Lung (tissue), 12 donors: ENCODE results near the gene TMEM89. TPM values are rescaled to one million over a fixed set of nuclear protein-coding genes. Genes with fewer than 3 reads are reported as not detected.

Source experiments
- ATAC-seq: fragments of 200-7000 bp; cut with Tn5 transposase; one replicate; pipeline ENCODE4 v1.9.1; 2020; ENCODE audit warnings: moderate number of reproducible peaks; ENCODE audit not compliant: insufficient read depth, low FRiP score
- DNase-seq, 3 donors: peaks; one replicate each; pipeline ENCODE4 v3.0.0-alpha.2; 2013 to 2017
- H3K27ac ChIP-seq, 2 donors: one replicate each; pipeline ENCODE4 v1.5.1; 2013; ENCODE audit warnings: mild to moderate bottlenecking in 2 of 2, moderate library complexity in 2 of 2, control low read depth in 1 of 2, inconsistent platforms in 1 of 2, low read depth in 1 of 2, low read length in 1 of 2
- H3K27me3 ChIP-seq, 3 donors: one replicate each; pipeline ENCODE4 v1.5.1; 2013; ENCODE audit warnings: low read length in 2 of 3; ENCODE audit not compliant: control insufficient read depth in 3 of 3, insufficient read depth in 3 of 3
- H3K36me3 ChIP-seq, 4 donors: one replicate each; pipeline ENCODE4 v1.5.1; 2013; ENCODE audit warnings: low read length in 4 of 4, mild to moderate bottlenecking in 1 of 4, moderate library complexity in 1 of 4; ENCODE audit not compliant: control insufficient read depth in 4 of 4, insufficient read depth in 4 of 4
- H3K4me1 ChIP-seq, 5 donors: one replicate each; pipeline ENCODE4 v1.5.1; 2013; ENCODE audit warnings: low read length in 5 of 5, mild to moderate bottlenecking in 2 of 5, moderate library complexity in 1 of 5; ENCODE audit not compliant: control insufficient read depth in 5 of 5, insufficient read depth in 5 of 5
- H3K4me3 ChIP-seq: one replicate; pipeline ENCODE4 v1.5.1; 2013; ENCODE audit warnings: mild to moderate bottlenecking, control low read depth, moderate library complexity
- H3K9ac ChIP-seq, 2 donors: one replicate each; pipeline ENCODE4 v1.5.1; 2013; ENCODE audit warnings: low read length in 2 of 2, control low read depth in 1 of 2; ENCODE audit not compliant: insufficient read depth in 1 of 2
- H3K9me3 ChIP-seq, 4 donors: one replicate each; pipeline ENCODE4 v1.5.1; 2013; ENCODE audit warnings: low read length in 3 of 4, mild to moderate bottlenecking in 1 of 4, moderate library complexity in 1 of 4; ENCODE audit not compliant: control insufficient read depth in 4 of 4, insufficient read depth in 3 of 4
- CTCF ChIP-seq: IDR thresholded peaks from 2 replicates; pipeline ENCODE4 v1.5.1; 2012; ENCODE audit warnings: mild to moderate bottlenecking; ENCODE audit errors: control extremely low read depth, extremely low read depth
- WGBS, 2 donors: extraction: QIAGEN DNeasy Blood & Tissue Kit; methylation state at CpG; one replicate each; pipeline ENCODE4 v1.1.7; 2013; 5-methylcytosine and 5-hydroxymethylcytosine counted together
- polyA plus RNA-seq, 2 donors: library from polyadenylated mRNA; stranded (reverse); fragments of 200-250 nt; gene quantifications; one replicate each; pipeline ENCODE4 v1.2.1, GENCODE V29; 2013
- total RNA-seq, 2 donors: library from RNA; depleted of rRNA in 1 of 2; stranded (reverse); fragments of >200 nt in 1 of 2; gene quantifications; one replicate each; pipeline ENCODE4 v1.2.1, GENCODE V29; 2014 to 2021
- donor health status: control.
- donor health status: control.
- donor health status: Bipolar disorder and iron deficiency.
- donor health status: healthy.
- donor health status: DM: yes; HTN: yes; CAD: no.

TMEM89 gene
- total and polyA plus RNA-seq, 4 donors = 0.22 TPM; not detected in 3

- Histone ChIP-seq H3K9ac (no peak overlapping the region), H3K4me1 (peaks cover 0 to 12% (median 2%) of the 10 kb centered on the region in 5 donors), H3K4me3 (no peak overlapping the region), H3K27ac (no peak overlapping the region), H3K9me3 (peaks cover 0 to 8% (median 0%) of the 10 kb centered on the region in 4 donors), H3K36me3 (no peaks in the 10 kb centered on the region), H3K27me3 (no peaks in the 10 kb centered on the region)
- 12 to 30% methylated on average over 3 of the region's 3 CpGs for WGBS, 2 donors
- no peak for TF ChIP-seq CTCF
- ATAC-seq (no peak), DNase-seq (no peak)
Observed at GRCh38 chr3:48614044-48614443, 7.5 kb downstream of the TMEM89 start.

- no peak overlapping the region for H3K4me3 ChIP-seq
- H3K27ac ChIP-seq = no peak overlapping the region
- 45 to 57% methylated on average over 1 of the region's 1 CpG for WGBS, 2 donors
- no peaks in the 10 kb centered on the region for H3K36me3 ChIP-seq
- no peak overlapping the region for H3K9ac ChIP-seq
- peak; percentile 51 to 91 (median 91) for DNase-seq
- H3K27me3 ChIP-seq = no peaks in the 10 kb centered on the region
- ATAC-seq = no peak
- H3K9me3 ChIP-seq = peaks cover 0 to 6% (median 0%) of the 10 kb centered on the region in 4 donors
- TF ChIP-seq CTCF = no peak
- H3K4me1 ChIP-seq = peaks cover 0 to 22% (median 2%) of the 10 kb centered on the region in 5 donors
Observed at GRCh38 chr3:48612309-48612708, 9.3 kb downstream of the TMEM89 start.

GRCh38 chr3:48609088-48610005 is 12.2 kb downstream of the TMEM89 start, which contains the start of gene UQCRC1:
TSS of gene UQCRC1 (minus strand) at chr3:48609646. CDS start at chr3:48609620, 26 bp downstream.
- H3K27ac ChIP-seq = peak within 1 kb of the TSS; percentile 82 to 94
- peaks cover 4 to 19% (median 15%) of the 10 kb centered on the region in 4 donors for H3K36me3 ChIP-seq
- H3K4me1 ChIP-seq = peaks cover 0 to 22% (median 3%) of the 10 kb centered on the region in 5 donors
- peak within 1 kb of the TSS; percentile 78 to 80 for H3K9ac ChIP-seq
- H3K9me3 ChIP-seq = peaks cover 0 to 2% (median 0%) of the 10 kb centered on the region in 4 donors
- 2% methylated on average over 82 to 86 of the region's 86 CpGs for WGBS, 2 donors
- H3K27me3 ChIP-seq = no peaks in the 10 kb centered on the region
- ATAC-seq (peak; percentile 98), DNase-seq (peak; percentile 94 to 97 (median 95))
- peak within 1 kb of the TSS; percentile 100 for H3K4me3 ChIP-seq
- TF ChIP-seq CTCF = peak; percentile 78
